ENCODE data around the gene RPP25L. TPM values are rescaled to one million over a fixed set of nuclear protein-coding genes. Genes with fewer than 3 reads are reported as not detected.
A peak's percentile ranks its signal among the peaks of the same experiment; 100 is the strongest.

The RPP25L gene
- total and polyA plus RNA-seq, 10 of the 15 experiments (the other 5 are each of a cell fraction or from before 2014, with no cell fraction given) = 7.7 to 30.2 (median 16.8) TPM

DNA sequence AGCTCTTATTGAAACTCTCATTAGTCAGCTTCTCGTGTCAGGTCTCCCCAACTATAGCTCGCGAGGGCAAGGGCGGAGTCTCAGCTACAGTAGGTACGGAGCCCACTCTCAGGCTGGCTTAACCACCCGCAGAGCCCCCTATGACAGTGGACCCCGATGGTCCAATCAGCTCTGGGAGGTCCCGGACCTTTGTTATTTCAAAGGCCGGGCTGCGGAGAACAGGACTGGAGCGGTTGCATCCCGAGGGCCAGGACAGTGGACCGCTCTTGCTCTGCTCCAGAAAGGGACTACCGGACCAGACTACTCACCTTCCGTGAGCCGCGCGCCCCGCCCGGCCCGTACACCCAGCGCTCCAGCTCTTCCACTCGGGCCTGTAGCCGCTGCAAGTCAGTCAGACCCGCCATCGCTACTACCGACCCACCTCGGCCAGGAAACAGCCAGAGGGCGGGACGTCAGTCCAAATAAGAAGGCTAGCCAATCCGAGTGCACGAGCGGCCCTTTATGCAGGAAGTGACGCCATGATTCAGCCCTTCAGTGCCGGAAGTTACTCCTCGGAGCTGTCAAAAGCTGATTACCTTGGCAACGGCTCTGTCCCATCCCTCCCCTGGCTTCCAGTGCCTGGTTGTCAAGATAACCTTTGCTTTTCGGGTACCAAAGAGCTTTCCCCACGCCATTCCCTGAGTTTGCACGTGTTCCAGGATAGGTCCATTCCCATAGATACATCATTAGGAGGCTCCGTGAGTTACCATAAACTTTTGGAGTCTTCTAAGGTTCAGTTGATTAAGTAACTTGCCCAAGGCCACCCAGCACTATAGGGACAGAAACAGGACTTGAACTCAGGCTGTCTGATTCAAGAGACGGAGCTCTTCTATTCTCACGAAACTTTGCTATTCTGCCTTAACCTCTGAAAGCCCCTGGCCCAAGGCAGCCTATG is 8.4 kb upstream of the RPP25L start, which contains the start of gene DCTN3 (continued):
- TF ChIP-seq ZNF24 (IDR thresholded peaks at IDR 0.05) (no peak), SMC3 (IDR thresholded peaks at IDR 0.05; ENCODE audit: borderline replicate concordance, low read length) (no peak), PAX5 (IDR thresholded peaks at IDR 0.05; ENCODE audit: borderline replicate concordance, low read depth, low read length) (no peak), RCOR1 (conservative IDR thresholded peaks at IDR 0.05; ENCODE audit: low read depth, low read length) (no peak), LARP7 (IDR thresholded peaks at IDR 0.05) (peak; percentile 41; the same call in 1 of the 2 replicates), KLF5 (IDR thresholded peaks at IDR 0.05; ENCODE audit: partially characterized antibody) (no peak), GATAD2B (conservative IDR thresholded peaks at IDR 0.05; ENCODE audit: low read depth) (peak; percentile 39; the same call in 1 of the 2 replicates), PML (IDR thresholded peaks at IDR 0.05; ENCODE audit: low read length) (no peak), WRNIP1 (IDR thresholded peaks at IDR 0.05; ENCODE audit: borderline replicate concordance, low read depth, low read length) (no peak), SUZ12 (IDR thresholded peaks at IDR 0.05; ENCODE audit: unreplicated experiment) (no peak), ZNF217 (IDR thresholded peaks at IDR 0.05) (no peak), JUNB (IDR thresholded peaks at IDR 0.05) (no peak), PAX8 (IDR thresholded peaks at IDR 0.05) (no peak)
- TF ChIP-seq, protein P1, sequence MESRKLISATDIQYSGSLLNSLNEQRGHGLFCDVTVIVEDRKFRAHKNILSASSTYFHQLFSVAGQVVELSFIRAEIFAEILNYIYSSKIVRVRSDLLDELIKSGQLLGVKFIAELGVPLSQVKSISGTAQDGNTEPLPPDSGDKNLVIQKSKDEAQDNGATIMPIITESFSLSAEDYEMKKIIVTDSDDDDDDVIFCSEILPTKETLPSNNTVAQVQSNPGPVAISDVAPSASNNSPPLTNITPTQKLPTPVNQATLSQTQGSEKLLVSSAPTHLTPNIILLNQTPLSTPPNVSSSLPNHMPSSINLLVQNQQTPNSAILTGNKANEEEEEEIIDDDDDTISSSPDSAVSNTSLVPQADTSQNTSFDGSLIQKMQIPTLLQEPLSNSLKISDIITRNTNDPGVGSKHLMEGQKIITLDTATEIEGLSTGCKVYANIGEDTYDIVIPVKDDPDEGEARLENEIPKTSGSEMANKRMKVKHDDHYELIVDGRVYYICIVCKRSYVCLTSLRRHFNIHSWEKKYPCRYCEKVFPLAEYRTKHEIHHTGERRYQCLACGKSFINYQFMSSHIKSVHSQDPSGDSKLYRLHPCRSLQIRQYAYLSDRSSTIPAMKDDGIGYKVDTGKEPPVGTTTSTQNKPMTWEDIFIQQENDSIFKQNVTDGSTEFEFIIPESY (IDR thresholded peaks at IDR 0.05) = no peak
- TF ChIP-seq, protein P2, sequence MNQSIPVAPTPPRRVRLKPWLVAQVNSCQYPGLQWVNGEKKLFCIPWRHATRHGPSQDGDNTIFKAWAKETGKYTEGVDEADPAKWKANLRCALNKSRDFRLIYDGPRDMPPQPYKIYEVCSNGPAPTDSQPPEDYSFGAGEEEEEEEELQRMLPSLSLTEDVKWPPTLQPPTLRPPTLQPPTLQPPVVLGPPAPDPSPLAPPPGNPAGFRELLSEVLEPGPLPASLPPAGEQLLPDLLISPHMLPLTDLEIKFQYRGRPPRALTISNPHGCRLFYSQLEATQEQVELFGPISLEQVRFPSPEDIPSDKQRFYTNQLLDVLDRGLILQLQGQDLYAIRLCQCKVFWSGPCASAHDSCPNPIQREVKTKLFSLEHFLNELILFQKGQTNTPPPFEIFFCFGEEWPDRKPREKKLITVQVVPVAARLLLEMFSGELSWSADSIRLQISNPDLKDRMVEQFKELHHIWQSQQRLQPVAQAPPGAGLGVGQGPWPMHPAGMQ (IDR thresholded peaks at IDR 0.05; ENCODE audit: borderline replicate concordance) = no peak
- TF ChIP-seq, protein P3, sequence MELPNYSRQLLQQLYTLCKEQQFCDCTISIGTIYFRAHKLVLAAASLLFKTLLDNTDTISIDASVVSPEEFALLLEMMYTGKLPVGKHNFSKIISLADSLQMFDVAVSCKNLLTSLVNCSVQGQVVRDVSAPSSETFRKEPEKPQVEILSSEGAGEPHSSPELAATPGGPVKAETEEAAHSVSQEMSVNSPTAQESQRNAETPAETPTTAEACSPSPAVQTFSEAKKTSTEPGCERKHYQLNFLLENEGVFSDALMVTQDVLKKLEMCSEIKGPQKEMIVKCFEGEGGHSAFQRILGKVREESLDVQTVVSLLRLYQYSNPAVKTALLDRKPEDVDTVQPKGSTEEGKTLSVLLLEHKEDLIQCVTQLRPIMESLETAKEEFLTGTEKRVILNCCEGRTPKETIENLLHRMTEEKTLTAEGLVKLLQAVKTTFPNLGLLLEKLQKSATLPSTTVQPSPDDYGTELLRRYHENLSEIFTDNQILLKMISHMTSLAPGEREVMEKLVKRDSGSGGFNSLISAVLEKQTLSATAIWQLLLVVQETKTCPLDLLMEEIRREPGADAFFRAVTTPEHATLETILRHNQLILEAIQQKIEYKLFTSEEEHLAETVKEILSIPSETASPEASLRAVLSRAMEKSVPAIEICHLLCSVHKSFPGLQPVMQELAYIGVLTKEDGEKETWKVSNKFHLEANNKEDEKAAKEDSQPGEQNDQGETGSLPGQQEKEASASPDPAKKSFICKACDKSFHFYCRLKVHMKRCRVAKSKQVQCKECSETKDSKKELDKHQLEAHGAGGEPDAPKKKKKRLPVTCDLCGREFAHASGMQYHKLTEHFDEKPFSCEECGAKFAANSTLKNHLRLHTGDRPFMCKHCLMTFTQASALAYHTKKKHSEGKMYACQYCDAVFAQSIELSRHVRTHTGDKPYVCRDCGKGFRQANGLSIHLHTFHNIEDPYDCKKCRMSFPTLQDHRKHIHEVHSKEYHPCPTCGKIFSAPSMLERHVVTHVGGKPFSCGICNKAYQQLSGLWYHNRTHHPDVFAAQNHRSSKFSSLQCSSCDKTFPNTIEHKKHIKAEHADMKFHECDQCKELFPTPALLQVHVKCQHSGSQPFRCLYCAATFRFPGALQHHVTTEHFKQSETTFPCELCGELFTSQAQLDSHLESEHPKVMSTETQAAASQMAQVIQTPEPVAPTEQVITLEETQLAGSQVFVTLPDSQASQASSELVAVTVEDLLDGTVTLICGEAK (IDR thresholded peaks at IDR 0.05; ENCODE audit: borderline replicate concordance) = peak; percentile 95
- TF ChIP-seq, protein P4, sequence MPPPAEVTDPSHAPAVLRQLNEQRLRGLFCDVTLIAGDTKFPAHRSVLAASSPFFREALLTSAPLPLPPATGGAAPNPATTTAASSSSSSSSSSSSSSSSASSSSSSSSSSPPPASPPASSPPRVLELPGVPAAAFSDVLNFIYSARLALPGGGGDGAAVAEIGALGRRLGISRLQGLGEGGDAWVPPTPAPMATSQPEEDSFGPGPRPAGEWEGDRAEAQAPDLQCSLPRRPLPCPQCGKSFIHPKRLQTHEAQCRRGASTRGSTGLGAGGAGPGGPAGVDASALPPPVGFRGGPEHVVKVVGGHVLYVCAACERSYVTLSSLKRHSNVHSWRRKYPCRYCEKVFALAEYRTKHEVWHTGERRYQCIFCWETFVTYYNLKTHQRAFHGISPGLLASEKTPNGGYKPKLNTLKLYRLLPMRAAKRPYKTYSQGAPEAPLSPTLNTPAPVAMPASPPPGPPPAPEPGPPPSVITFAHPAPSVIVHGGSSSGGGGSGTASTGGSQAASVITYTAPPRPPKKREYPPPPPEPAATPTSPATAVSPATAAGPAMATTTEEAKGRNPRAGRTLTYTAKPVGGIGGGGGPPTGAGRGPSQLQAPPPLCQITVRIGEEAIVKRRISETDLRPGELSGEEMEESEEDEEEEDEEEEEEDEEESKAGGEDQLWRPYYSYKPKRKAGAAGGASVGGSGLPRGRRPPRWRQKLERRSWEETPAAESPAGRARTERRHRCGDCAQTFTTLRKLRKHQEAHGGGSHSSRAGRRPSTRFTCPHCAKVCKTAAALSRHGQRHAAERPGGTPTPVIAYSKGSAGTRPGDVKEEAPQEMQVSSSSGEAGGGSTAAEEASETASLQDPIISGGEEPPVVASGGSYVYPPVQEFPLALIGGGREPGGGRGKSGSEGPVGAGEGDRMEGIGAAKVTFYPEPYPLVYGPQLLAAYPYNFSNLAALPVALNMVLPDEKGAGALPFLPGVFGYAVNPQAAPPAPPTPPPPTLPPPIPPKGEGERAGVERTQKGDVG (CRISPR knock-in tag; IDR thresholded peaks at IDR 0.05) = no peak

Data from GM12878 (cell line).